Astrocyte (in vitro differentiated cells and primary cell): Measurements from ENCODE around the gene CLMP. TPM values are rescaled to one million over a fixed set of nuclear protein-coding genes. Genes with fewer than 3 reads are reported as not detected.
A peak's percentile ranks its signal among the peaks of the same experiment; 100 is the strongest.

Experiments used
- DNase-seq: peaks from one replicate; pipeline ENCODE4 v3.0.0-alpha.2; 2010; ENCODE audit warnings: low read depth
- FAIRE-seq: peaks from 2 replicates; lab custom pipeline; 2011; peaks lifted over from hg19 to GRCh38; lab: Jason Lieb, UNC
- H2AFZ ChIP-seq: 2 replicates; pipeline ENCODE4 v1.6.0; 2012; ENCODE audit warnings: low read depth, low read length, inconsistent platforms
- H3K27ac ChIP-seq: 2 replicates; pipeline ENCODE4 v1.5.1; 2011; ENCODE audit warnings: low read depth, low read length, inconsistent platforms
- H3K27me3 ChIP-seq: 2 replicates; pipeline ENCODE4 v1.6.0; 2011; ENCODE audit warnings: low read length, inconsistent platforms; ENCODE audit not compliant: insufficient read depth
- H3K36me3 ChIP-seq: 2 replicates; pipeline ENCODE4 v1.5.1; 2011; ENCODE audit warnings: low read length, inconsistent platforms; ENCODE audit not compliant: insufficient read depth
- H3K4me1 ChIP-seq: 2 replicates; pipeline ENCODE4 v1.5.1; 2011; ENCODE audit warnings: low read length, inconsistent platforms; ENCODE audit not compliant: insufficient read depth
- H3K4me2 ChIP-seq: 2 replicates; pipeline ENCODE4 v1.6.0; 2012; ENCODE audit warnings: low read length, inconsistent platforms
- H3K4me3 ChIP-seq: 2 replicates; pipeline ENCODE4 v1.5.1; 2011; ENCODE audit warnings: low read depth, mild to moderate bottlenecking, low read length, inconsistent platforms; ENCODE audit not compliant: insufficient read depth
- H3K79me2 ChIP-seq: 2 replicates; pipeline ENCODE4 v1.6.0; 2012; ENCODE audit warnings: mild to moderate bottlenecking, low read length, inconsistent platforms; ENCODE audit not compliant: insufficient read depth
- H3K9ac ChIP-seq: 2 replicates; pipeline ENCODE4 v1.6.0; 2012; ENCODE audit warnings: mild to moderate bottlenecking, low read length, inconsistent platforms
- H3K9me3 ChIP-seq: 2 replicates; pipeline ENCODE4 v1.5.1; 2012; ENCODE audit warnings: low read depth, mild to moderate bottlenecking, low read length, inconsistent platforms; ENCODE audit not compliant: insufficient read depth
- H4K20me1 ChIP-seq: 2 replicates; pipeline ENCODE4 v1.6.0; 2012; ENCODE audit warnings: low read length, inconsistent platforms; ENCODE audit not compliant: insufficient read depth
- H3K27ac Mint-ChIP-seq: one replicate; pipeline ENCODE4 v1.8.0; 2021; ENCODE audit warnings: mild to moderate bottlenecking, mixed read lengths; ENCODE audit not compliant: unreplicated experiment
- H3K27me3 Mint-ChIP-seq: one replicate; pipeline ENCODE4 v1.8.0; 2021; ENCODE audit warnings: low read depth, mixed read lengths; ENCODE audit not compliant: unreplicated experiment
- H3K36me3 Mint-ChIP-seq: one replicate; pipeline ENCODE4 v1.8.0; 2021; ENCODE audit warnings: low read depth, mixed read lengths; ENCODE audit not compliant: unreplicated experiment
- H3K4me1 Mint-ChIP-seq: one replicate; pipeline ENCODE4 v1.8.0; 2021; ENCODE audit warnings: low read depth, mixed read lengths; ENCODE audit not compliant: unreplicated experiment
- H3K4me3 Mint-ChIP-seq: one replicate; pipeline ENCODE4 v1.8.0; 2021; ENCODE audit warnings: mild to moderate bottlenecking, moderate library complexity, mixed read lengths; ENCODE audit not compliant: unreplicated experiment
- H3K9me3 Mint-ChIP-seq: one replicate; pipeline ENCODE4 v1.8.0; 2021; ENCODE audit warnings: mild to moderate bottlenecking, mixed read lengths; ENCODE audit not compliant: unreplicated experiment
- CTCF ChIP-seq: IDR thresholded peaks from 2 replicates; pipeline ENCODE4 v1.5.1; 2011; ENCODE audit warnings: low read depth, mild to moderate bottlenecking, inconsistent platforms, low read length, moderate library complexity; ENCODE audit not compliant: insufficient read depth
- EZH2 ChIP-seq: IDR thresholded peaks from 2 replicates; pipeline ENCODE4 v1.6.1; 2012; ENCODE audit warnings: mild to moderate bottlenecking, low read length, inconsistent platforms; ENCODE audit not compliant: insufficient read depth
- total RNA-seq: library from RNA; stranded (reverse); gene quantifications from 2 replicates; pipeline ENCODE4 v1.2.1, GENCODE V29; 2021

CLMP gene
- total RNA-seq, 1 donor from 2014 or later, result 16.0 TPM

- no peak overlapping the region for H3K4me3 Mint-ChIP-seq
- H3K79me2 ChIP-seq, result peaks cover 45% of the 10 kb centered on the region
These were observed 33.5 kb downstream of the CLMP start for GRCh38 chr11:123161376-123162030.

GRCh38 chr11:123159183-123159857, 35.7 kb downstream of the CLMP start:
- Histone ChIP-seq H3K27ac (no peak overlapping the region), H2AFZ (no peak overlapping the region), H3K79me2 (peaks cover 31% of the 10 kb centered on the region), H3K36me3 (no peaks in the 10 kb centered on the region), H3K9ac (no peak overlapping the region), H3K4me2 (no peak overlapping the region), H3K27me3 (no peaks in the 10 kb centered on the region), H4K20me1 (peaks cover 10% of the 10 kb centered on the region), H3K4me3 (no peak overlapping the region), H3K4me1 (peaks cover 7% of the 10 kb centered on the region), H3K9me3 (no peaks in the 10 kb centered on the region)
- no peak for TF ChIP-seq EZH2
- no peak overlapping the region for H3K27ac Mint-ChIP-seq
- H3K9me3 Mint-ChIP-seq, result no peaks in the 10 kb centered on the region
- FAIRE-seq (no peak), DNase-seq (no peak)
- H3K4me1 Mint-ChIP-seq, result peaks cover 8% of the 10 kb centered on the region
- peaks cover 5% of the 10 kb centered on the region for H3K36me3 Mint-ChIP-seq
- no peak overlapping the region for H3K4me3 Mint-ChIP-seq
- H3K27me3 Mint-ChIP-seq, result no peaks in the 10 kb centered on the region

More at GRCh38 chr11:123161376-123162030, 33.5 kb downstream of the CLMP start:
- H3K4me2 ChIP-seq, result no peak overlapping the region
- no peaks in the 10 kb centered on the region for H3K9me3 ChIP-seq
- Mint-ChIP-seq H3K27me3 (no peaks in the 10 kb centered on the region), H3K27ac (no peak overlapping the region), H3K4me1 (peaks cover 21% of the 10 kb centered on the region), H3K9me3 (no peaks in the 10 kb centered on the region), H3K36me3 (peaks cover 3% of the 10 kb centered on the region)
- H3K27me3 ChIP-seq, result no peaks in the 10 kb centered on the region
- H3K27ac ChIP-seq, result no peak overlapping the region
- no peak for DNase-seq
- no peaks in the 10 kb centered on the region for H3K36me3 ChIP-seq
- H3K4me3 ChIP-seq, result no peak overlapping the region
- no peak overlapping the region for H3K9ac ChIP-seq
- H4K20me1 ChIP-seq, result peaks cover 14% of the 10 kb centered on the region
- FAIRE-seq, result no peak
- H2AFZ ChIP-seq, result no peak overlapping the region
- peaks cover 11% of the 10 kb centered on the region for H3K4me1 ChIP-seq
- TF ChIP-seq CTCF (no peak), EZH2 (no peak)

- H3K27ac ChIP-seq, result no peak overlapping the region
- peak overlapping the region; percentile 0 for H3K4me2 ChIP-seq
- no peaks in the 10 kb centered on the region for H3K36me3 ChIP-seq
- H3K4me3 ChIP-seq, result no peak overlapping the region
- no peaks in the 10 kb centered on the region for H3K9me3 ChIP-seq
- Mint-ChIP-seq H3K4me1 (peaks cover 8% of the 10 kb centered on the region), H3K4me3 (no peak overlapping the region), H3K27me3 (no peaks in the 10 kb centered on the region), H3K9me3 (no peaks in the 10 kb centered on the region), H3K36me3 (peaks cover 2% of the 10 kb centered on the region), H3K27ac (no peak overlapping the region)
- no peak overlapping the region for H3K9ac ChIP-seq
- no peak for FAIRE-seq
- TF ChIP-seq CTCF (no peak), EZH2 (no peak)
- H3K27me3 ChIP-seq, result no peaks in the 10 kb centered on the region
- peaks cover 24% of the 10 kb centered on the region for H3K79me2 ChIP-seq
- no peak overlapping the region for H2AFZ ChIP-seq
- H3K4me1 ChIP-seq, result peaks cover 7% of the 10 kb centered on the region
- peaks cover 7% of the 10 kb centered on the region for H4K20me1 ChIP-seq
- no peak for DNase-seq
These were observed 36.7 kb downstream of the CLMP start for GRCh38 chr11:123158033-123159003.
